Measurements from ENCODE around the gene FCRL5.

DNA sequence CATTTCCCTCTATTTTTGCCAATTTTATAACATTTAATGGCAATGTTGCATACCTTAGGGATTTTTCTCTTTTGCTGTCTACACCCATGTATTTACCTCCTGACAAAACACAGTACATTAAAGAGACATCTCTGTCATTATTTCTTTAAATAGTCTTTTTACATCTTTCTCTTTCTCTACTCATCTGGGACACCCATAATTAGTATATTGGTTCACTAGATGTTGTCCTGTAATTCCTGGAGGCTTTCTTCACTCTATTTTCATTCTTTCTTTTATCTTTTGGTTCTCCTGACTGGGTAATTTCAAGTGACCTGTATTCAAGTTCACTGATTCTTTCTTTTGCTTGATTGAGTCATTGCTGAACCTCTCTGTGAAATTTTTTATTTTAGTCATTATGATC is 74.3 kb downstream of the FCRL5 start:
- TF ChIP-seq CTCF (conservative IDR thresholded peaks at IDR 0.05): no peak
- no peak for TF ChIP-seq EZH2 (IDR thresholded peaks at IDR 0.05; ENCODE audit: low read depth)
